Ovary (tissue), 3 donors: ENCODE data around the gene FAM216B.

Source experiments
- EP300 ChIP-seq: sonication (generic); formaldehyde crosslinking; IDR thresholded peaks from one replicate; pipeline ENCODE4 v1.6.1; 2017; ENCODE audit warnings: antibody characterized with exemption
- TF ChIP-seq, protein P1 (sequence below), 3 donors: fragments of 450-650 bp in 2 of 3; fragments of 200-600 bp in 1 of 3; IDR thresholded peaks; one replicate each; pipeline versions ENCODE4 v1.5.1 to v1.8.0; 2016 to 2022; ENCODE audit warnings: antibody characterized with exemption in 3 of 3, mild to moderate bottlenecking in 1 of 3
- donor health status: DM: no; HTN: no; CAD: no.

DNA sequence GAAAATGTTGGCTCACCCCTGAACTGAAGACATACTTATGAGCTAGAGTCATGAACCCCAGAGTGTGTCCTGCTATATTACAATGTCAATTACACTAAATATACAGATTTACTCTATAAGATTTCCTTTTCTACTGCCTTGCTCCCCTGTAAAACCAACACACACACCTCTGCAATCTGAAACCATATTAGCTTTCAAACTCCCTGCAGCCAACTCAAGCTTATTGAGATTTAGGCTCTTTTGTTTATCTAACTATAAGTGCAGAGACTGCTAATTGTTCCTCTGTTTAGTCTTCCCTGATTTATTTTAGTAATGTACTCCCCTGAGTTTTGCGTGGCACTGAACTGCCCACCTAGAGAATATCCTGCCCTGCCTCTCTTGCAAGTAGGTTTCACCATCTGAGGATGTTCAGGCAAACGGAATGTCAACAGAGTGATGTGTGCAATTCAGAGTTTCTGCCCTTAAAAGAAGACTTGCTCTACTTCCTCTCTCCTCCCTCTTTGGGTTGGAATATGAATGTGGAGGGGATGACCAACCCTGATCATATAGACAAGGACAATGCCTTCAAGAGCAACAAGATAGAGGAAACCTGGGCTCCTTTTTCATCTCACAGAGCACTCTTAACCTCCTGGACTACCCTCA lies 22.3 kb downstream of the FAM216B start:
- TF ChIP-seq, protein P1, sequence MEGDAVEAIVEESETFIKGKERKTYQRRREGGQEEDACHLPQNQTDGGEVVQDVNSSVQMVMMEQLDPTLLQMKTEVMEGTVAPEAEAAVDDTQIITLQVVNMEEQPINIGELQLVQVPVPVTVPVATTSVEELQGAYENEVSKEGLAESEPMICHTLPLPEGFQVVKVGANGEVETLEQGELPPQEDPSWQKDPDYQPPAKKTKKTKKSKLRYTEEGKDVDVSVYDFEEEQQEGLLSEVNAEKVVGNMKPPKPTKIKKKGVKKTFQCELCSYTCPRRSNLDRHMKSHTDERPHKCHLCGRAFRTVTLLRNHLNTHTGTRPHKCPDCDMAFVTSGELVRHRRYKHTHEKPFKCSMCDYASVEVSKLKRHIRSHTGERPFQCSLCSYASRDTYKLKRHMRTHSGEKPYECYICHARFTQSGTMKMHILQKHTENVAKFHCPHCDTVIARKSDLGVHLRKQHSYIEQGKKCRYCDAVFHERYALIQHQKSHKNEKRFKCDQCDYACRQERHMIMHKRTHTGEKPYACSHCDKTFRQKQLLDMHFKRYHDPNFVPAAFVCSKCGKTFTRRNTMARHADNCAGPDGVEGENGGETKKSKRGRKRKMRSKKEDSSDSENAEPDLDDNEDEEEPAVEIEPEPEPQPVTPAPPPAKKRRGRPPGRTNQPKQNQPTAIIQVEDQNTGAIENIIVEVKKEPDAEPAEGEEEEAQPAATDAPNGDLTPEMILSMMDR (IDR thresholded peaks at IDR 0.05), result no peak
- no peak for TF ChIP-seq EP300
